Testis (tissue), 3 donors: ENCODE measurements around the gene SLCO3A1. TPM values are rescaled to one million over a fixed set of nuclear protein-coding genes. Genes with fewer than 3 reads are reported as not detected.
"Not testable (repeated sequence)": the region's sequence is repeated elsewhere in the genome, so short reads cannot be mapped to it uniquely, and the experiment has no call there.

Source experiments
- DNase-seq: peaks from one replicate; pipeline ENCODE4 v3.0.0-alpha.2; 2019
- H3K27ac ChIP-seq, 2 donors: fragments of 200-600 bp; sonication (generic); one replicate each; pipeline ENCODE4 v1.5.1; 2019
- H3K27me3 ChIP-seq: fragments of 200-600 bp; sonication (generic); one replicate; pipeline ENCODE4 v1.5.1; 2019
- H3K36me3 ChIP-seq: fragments of 200-600 bp; sonication (generic); one replicate; pipeline ENCODE4 v1.5.1; 2017; ENCODE audit warnings: low read depth; ENCODE audit errors: missing control alignments
- H3K4me1 ChIP-seq: fragments of 200-600 bp; sonication (generic); one replicate; pipeline ENCODE4 v1.5.1; 2019
- H3K4me3 ChIP-seq, 2 donors: fragments of 200-600 bp; sonication (generic); one replicate each; pipeline ENCODE4 v1.5.1; 2017 to 2019
- H3K9me3 ChIP-seq: fragments of 200-600 bp; sonication (generic); one replicate; pipeline ENCODE4 v1.5.1; 2017
- CTCF ChIP-seq, 3 experiments: fragments of 450-650 bp in 2 of 3; fragments of 200-600 bp in 1 of 3; sonication (generic) in 1 of 3; IDR thresholded peaks; one replicate each; pipeline ENCODE4 v1.5.1; 2016 to 2019; ENCODE audit warnings: antibody characterized with exemption in 3 of 3, mild to moderate bottlenecking in 2 of 3, moderate library complexity in 1 of 3
- POLR2A ChIP-seq: fragments of 450-650 bp; IDR thresholded peaks from one replicate; pipeline ENCODE4 v1.6.1; 2017; ENCODE audit warnings: antibody characterized with exemption, mild to moderate bottlenecking, moderate library complexity
- WGBS, 2 donors: methylation state at CpG; one replicate each; pipeline ENCODE4 v1.1.5; 2018; 5-methylcytosine and 5-hydroxymethylcytosine counted together
- intact Hi-C: fragments of 100-400 bp; cut with DNase I; formaldehyde crosslinking; loops from one replicate; pipeline ENCODE4 v1.15.1; 2023; ENCODE audit warnings: low total_unique reads
- polyA plus RNA-seq: library from polyadenylated mRNA; stranded (reverse); fragments of 350-450 nt; fragmentation: Illumina TruSeq; extraction: RNeasy Lipid Tissue Mini Kit (QIAGEN cat#74804); gene quantifications from one replicate; pipeline ENCODE4 v1.2.3, GENCODE V29; 2014; ENCODE audit warnings: low read depth, low replicate concordance; ENCODE audit not compliant: insufficient read depth
- total RNA-seq, 2 donors: library from RNA; depleted of rRNA; stranded (reverse); fragments of >200 nt; gene quantifications; one replicate each; pipeline ENCODE4 v1.2.3, GENCODE V29; 2016

SLCO3A1 gene
- total and polyA plus RNA-seq, 3 donors from 2014 or later = 76.3 to 144 (median 77.2) TPM

GRCh38 chr15:92062505-92062904 is 209.0 kb downstream of the SLCO3A1 start:
- H3K4me3 ChIP-seq = no peak overlapping the region
- no peak for DNase-seq
- TF ChIP-seq CTCF (IDR thresholded peaks at IDR 0.05) (no peak), POLR2A (no peak)
- H3K36me3 ChIP-seq = no peaks in the 10 kb centered on the region
- H3K4me1 ChIP-seq = no peaks in the 10 kb centered on the region
- WGBS, 2 donors = 92 to 93% methylated on average over 4 to 5 of the region's 5 CpGs
- H3K9me3 ChIP-seq = no peaks in the 10 kb centered on the region
- intact Hi-C loops = no loop called here
- H3K27me3 ChIP-seq = no peaks in the 10 kb centered on the region
- no peak overlapping the region for H3K27ac ChIP-seq

- H3K36me3 ChIP-seq = no peaks in the 10 kb centered on the region
- H3K27ac ChIP-seq = no peak overlapping the region
- no peaks in the 10 kb centered on the region for H3K27me3 ChIP-seq
- no peak for DNase-seq
- H3K9me3 ChIP-seq = no peaks in the 10 kb centered on the region
- H3K4me1 ChIP-seq = no peaks in the 10 kb centered on the region
- TF ChIP-seq POLR2A (no peak), CTCF (IDR thresholded peaks at IDR 0.05) (no peak)
- no peak overlapping the region for H3K4me3 ChIP-seq
- WGBS, 2 donors = 75 to 87% methylated on average over 7 of the region's 7 CpGs
- intact Hi-C loops = no loop called here
These were observed 214.6 kb downstream of the SLCO3A1 start for GRCh38 chr15:92068121-92068520.

- Histone ChIP-seq H3K27me3 (no peaks in the 10 kb centered on the region), H3K4me1 (no peaks in the 10 kb centered on the region), H3K36me3 (no peaks in the 10 kb centered on the region), H3K9me3 (no peaks in the 10 kb centered on the region), H3K27ac (no peak overlapping the region), H3K4me3 (no peak overlapping the region)
- DNase-seq = no peak
- 80% methylated on average over 20 of the region's 20 CpGs for WGBS, 2 donors
- intact Hi-C loops = loop anchor here (10.0 kb wide), 1 partner anchor 215 kb away; the partner anchor contains the start of gene SLCO3A1
- TF ChIP-seq CTCF (IDR thresholded peaks at IDR 0.05) (no peak), POLR2A (no peak)
These were observed 216.1 kb downstream of the SLCO3A1 start for GRCh38 chr15:92069308-92070250.

GRCh38 chr15:92070251-92070650 is 216.7 kb downstream of the SLCO3A1 start:
- WGBS, 2 donors = 89 to 95% methylated on average over 8 of the region's 8 CpGs
- H3K4me1 ChIP-seq, DNase-seq, H3K36me3 ChIP-seq, H3K9me3 ChIP-seq, H3K27ac ChIP-seq, H3K4me3 ChIP-seq, H3K27me3 ChIP-seq: not testable (repeated sequence)
- intact Hi-C loops = loop anchor here (10.0 kb wide), 1 partner anchor 215 kb away; the partner anchor contains the start of gene SLCO3A1

GRCh38 chr15:92071045-92071634 is 217.6 kb downstream of the SLCO3A1 start:
- WGBS, 2 donors = 73 to 77% methylated on average over 12 of the region's 12 CpGs
- H3K27me3 ChIP-seq = no peaks in the 10 kb centered on the region
- H3K9me3 ChIP-seq = no peaks in the 10 kb centered on the region
- no peak for DNase-seq
- H3K27ac ChIP-seq = no peak overlapping the region
- H3K4me3 ChIP-seq = no peak overlapping the region
- no peaks in the 10 kb centered on the region for H3K4me1 ChIP-seq
- no peak for TF ChIP-seq POLR2A
- intact Hi-C loops = loop anchor here (10.0 kb wide), 1 partner anchor 216 kb away; the partner anchor contains the start of gene SLCO3A1
- no peaks in the 10 kb centered on the region for H3K36me3 ChIP-seq
